Lung microvascular endothelial cell (primary cell): ENCODE results near the gene GLDN. TPM values are rescaled to one million over a fixed set of nuclear protein-coding genes. Genes with fewer than 3 reads are reported as not detected.
A peak's percentile ranks its signal among the peaks of the same experiment; 100 is the strongest.

Source experiments
- DNase-seq, 2 donors: peaks; one replicate each; pipeline versions ENCODE4 v3.0.0 to v3.0.0-alpha.2; 2010; ENCODE audit warnings: low read depth in 2 of 2
- total RNA-seq: library from RNA; depleted of rRNA; stranded (reverse); fragments of >200 nt; gene quantifications from 2 replicates; pipeline ENCODE4 v1.2.1, GENCODE V29; 2014

Gene GLDN
- not detected in 2 replicates for total RNA-seq

DNA sequence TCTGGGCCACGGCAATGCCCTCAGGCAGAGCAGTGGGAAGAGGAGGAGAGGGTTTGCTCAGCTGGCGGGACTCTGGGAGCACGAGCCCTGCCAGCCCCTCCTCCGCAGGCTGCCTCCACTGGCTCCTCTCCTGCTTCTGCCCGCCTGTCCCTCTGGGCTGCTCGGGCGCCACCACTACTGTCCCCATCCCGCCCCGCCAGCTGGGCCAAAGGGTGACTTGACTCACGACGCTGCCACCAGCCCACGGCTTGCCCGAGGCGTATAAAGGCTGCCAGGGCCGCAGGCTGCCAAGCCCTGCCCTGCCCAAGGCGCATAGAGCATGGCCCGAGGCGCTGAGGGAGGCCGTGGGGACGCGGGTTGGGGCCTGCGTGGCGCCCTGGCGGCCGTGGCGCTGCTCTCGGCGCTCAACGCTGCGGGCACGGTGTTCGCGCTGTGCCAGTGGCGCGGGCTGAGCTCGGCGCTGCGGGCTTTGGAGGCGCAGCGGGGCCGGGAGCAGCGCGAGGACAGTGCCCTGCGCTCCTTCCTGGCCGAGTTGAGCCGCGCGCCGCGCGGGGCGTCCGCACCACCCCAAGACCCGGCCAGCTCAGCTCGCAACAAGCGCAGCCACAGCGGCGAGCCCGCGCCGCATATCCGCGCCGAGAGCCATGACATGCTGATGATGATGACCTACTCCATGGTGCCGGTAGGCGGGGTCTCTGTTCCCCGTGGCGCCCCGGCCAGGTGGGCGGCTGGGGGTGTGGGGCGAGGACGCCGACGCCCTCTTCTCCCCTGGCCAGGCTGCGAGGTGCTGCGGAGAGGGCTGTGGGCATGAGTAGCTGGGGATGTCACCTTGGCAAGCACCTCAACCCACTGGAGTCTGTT is at the start of gene GLDN:
Gene GLDN (plus strand): TSS at position 290 of the 861 bp plus-strand sequence. CDS start 30 bp downstream, at position 320.
- peak in 1 of 2 donors; percentile 13 for DNase-seq

DNA sequence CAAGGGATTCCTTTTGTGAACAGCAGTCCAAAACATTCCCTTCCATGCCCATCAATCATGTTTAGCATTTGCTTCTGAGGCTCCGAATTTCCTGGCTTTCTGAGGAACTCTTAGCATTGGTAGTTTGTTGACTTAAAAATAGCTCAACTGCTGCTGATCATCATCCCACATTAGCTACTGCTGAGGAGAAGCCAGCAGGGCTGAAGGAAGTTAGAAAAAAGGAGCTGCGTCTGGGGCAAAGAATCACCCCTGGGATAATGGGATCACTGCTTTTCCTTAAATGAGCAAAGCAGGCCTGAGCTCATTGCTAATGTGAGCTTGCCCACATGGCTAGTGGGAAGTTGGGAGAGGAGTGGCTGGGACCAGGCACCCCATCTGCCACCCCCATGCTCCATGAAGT is 42.8 kb upstream of the GLDN start:
- DNase-seq = no peak

DNA sequence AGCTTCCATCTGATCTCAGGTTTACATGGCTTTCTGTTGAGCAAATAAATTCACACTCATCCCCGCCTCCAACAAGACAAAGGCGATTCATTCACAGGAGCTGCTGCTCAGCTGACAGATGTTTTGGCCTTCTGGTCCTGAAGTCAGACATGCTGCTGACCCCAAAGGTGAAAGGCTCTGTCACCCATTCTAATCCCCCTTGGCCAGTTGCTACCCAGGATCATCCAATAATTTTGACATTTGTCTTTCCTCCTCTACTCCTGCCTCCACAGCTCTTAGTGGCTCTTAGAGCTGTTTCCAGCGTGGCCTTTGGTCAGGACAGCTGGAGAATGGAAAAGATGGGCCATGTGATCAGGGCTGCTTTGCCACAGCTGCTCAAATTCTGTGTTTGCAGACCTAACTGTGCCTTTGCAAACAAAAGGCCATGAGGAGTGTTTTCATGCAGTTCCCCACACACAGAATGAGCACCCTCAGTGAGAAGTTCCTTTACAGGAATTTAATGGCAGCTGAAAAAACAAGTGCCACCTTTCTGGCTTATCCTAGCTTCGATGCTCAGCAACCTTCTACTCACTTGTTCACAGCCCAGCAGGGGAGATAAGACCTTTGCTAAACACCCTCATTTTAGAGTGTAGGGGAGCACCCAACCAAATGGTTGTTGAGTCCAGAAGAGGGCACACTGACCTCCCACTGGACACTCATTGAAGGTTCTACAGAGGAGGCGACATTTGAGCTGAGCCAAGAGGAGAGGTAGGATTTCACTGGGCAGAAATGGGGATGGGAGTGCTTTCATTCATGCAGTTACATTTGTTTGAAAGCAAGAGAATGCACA is 42.1 kb upstream of the GLDN start:
- no peak for DNase-seq

DNA sequence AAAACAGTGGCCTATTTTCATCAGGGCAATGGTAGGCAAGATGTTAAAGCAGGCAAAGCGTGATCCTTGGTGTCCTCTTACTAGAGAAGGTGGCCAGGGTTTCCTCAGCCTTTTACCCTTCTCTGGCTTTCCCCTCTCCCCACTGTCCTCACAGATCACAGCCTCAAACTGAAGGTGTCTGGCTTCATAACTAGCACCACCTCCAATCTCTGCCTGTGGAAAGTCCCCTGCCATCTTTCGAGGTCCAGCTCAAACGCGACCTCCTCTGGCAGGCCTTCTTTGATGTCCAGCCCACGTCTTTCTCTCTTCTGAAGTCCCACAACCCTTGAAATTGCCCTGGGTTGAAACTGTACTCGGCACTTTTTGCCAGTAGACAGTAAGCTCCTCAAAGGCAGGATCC is 39.0 kb upstream of the GLDN start:
- DNase-seq = no peak

DNA sequence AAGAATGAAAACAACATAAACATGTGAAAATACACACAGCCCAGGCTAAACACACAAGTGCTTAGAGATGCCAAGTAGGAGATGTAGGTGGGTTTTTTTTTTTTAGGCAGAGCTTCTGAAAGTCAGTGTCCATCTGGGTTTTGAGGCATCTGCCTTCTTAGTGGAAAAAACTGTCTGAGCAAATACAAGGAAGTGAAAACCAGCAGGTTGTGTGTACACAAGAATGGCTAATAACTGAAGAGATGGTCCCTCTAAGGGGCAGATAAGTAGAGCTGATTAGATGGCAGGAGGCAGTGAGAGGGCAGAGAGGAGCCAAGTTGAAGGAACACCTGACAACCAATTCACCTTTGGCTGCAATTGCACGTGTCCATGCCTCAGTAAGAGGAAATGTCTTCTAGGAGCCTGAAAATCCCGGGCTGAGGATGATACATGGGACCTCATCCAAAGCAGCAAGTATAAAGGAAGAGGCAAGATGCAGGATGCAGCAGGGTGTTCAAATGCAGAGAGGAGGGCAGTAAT is 37.9 kb upstream of the GLDN start:
- DNase-seq = no peak

DNA sequence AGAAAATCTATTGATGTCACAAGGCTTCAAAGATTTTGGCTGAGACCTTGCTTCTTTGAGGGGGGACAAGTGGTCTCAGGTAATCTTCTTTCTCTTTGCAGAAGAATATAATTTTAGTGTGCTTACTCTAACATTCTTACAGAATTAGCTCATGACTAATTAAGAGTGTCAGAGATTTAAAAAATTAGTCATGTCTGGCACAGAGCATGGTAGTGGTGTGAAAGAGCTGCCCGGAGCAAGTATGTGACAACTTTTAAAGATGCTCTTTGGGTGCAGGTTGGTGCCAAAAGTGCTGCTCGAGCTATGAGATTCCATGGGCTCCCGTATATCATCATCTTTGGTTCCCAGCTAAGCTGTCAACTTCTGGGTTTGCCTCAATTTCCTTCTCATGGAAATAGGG is 34.1 kb upstream of the GLDN start:
- DNase-seq = no peak

DNA sequence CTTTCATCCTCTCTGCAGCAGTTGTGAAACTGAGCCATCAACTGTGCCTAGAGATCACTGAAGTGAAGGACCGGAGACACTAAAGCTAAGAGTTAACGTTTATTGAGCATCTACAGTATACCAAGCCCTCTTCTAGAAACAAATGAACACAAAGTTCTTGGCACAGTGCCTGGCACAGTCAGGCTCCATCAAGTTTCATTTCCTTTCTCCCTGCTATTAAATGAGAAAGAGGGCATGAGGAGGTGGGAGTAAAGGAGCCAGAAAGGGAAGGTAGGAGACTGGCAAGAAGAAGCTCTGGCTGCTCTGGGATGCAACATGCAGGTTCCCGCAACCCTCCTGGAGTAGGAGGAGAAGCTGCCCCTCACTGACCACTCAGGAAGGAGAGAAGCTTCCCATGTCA is 33.6 kb upstream of the GLDN start:
- no peak for DNase-seq

DNA sequence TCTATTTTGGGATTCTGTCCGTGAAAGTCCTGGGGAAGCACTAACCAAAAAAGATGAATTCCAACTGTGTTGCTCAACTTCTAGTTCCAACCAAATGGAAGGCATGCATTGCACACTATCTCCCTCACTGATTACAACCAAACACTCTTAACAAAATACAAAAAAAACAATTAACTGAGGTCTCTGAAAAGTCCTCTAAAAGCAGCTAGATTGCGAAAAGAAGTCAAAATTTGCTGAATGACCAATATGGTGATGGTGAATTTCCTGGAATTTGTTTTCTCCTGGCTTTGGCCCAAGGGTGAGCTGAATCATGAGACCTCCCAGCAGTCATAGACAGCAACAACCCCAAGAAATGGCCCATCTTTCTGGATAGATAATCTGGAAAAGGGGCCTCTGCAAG is 31.4 kb upstream of the GLDN start:
- peak in 1 of 2 donors; percentile 21 for DNase-seq

DNA sequence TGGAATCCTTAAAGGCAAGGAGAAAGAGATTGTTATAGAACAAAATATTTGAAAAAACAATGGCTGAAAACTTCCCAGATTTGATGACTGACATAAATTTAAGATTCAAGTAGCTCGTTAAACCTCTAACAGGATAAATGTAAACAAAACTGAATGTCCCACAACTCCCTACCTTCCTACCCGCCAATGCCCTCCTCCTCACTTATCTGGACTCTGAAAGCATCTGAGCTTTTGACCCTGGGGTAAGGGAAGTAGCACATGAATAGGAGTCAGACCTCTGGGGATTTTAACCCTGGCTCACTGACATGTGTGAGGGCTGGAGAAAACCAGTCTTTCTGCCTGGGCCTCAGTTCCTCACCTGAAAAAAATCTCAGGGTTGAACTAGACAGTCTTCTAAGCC is 29.9 kb upstream of the GLDN start:
- no peak for DNase-seq

DNA sequence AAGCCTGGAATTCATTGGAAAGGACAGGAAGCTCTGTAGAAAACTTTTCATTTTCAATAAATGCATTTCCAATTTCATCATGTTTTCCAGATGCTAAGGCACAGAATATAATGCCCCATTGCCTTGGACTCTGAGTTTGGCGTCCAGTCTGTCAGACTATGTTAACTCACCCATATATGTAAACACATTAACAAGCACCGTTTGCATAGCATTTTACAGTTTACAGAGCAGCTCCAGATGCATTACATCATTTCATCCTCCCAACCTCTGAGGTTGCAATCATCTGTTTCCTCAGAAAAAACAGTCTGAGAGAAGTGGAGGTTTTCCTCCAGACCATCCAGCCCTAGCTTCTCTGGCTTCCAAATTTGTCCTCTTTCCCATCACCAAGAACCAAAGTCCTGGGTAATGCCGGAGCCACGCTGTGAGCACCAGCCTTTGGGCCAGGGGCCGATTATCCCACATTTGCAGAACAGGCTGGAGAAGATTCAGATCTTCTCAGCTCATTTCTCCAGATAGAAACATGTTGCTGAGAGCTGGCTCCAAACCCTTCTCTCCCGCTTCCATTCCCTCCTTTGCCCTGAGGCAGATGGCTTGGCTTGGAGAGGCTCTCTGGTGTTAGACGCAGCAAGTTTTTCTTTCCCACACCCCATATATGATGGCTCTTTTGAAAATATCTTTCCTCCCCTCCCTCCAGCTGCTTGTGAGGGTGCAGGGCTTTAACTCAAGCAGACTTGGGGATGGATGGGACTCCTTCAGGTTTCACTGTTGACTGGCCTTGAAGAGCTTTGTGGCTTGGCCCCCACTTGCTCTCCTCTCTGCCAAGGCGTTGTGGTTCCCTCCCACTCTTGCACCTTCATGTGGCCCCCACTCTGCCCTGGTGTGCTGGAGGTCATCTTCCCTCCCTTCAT is 29.0 kb upstream of the GLDN start:
- peak in 1 of 2 donors; percentile 22 for DNase-seq

DNA sequence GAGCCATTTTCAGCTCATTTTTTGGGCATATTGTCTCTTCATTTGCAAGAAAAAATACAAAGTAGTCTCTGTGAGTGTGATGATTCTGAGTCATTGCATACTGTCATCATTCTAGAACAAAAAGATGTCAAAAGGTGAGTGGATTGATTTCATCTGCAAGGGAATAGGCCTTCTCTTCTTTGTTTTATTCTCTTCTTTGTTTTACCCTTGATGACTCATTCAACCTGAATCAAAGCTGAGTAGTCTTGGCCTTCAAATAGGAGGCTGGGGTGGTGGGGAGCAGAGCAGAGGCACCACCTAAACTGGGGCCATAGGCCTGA is 28.4 kb upstream of the GLDN start:
- peak in 1 of 2 donors; percentile 40 for DNase-seq

DNA sequence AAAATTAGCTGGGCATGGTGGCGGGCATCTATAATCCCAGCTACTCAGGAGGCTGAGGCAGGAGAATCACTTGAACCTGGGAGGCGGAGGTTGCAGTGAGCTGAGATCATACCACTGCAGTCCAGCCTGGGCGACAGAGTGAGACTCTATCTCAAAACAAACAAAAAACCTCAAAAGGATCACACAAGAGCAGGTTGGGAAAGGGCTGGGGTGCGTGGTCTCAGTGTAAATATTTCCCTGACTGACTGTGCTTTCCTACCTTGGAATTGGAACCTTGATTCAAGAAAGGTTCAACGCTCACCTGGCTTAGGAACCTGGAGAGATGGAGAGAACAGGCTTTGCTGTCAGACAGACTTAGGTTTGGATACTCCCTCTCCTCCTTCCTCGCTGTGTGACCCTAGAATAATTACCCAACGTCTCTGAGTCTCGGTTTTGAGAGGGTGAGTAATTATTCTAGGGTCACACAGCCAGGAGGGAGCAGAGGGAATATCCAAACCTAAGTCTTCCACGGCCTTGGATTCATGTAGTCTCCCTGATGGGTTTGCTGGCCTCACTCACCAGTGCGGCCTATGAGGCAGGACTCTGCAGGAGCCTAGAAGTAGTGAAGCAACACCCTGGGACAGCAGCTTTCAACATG is 27.7 kb upstream of the GLDN start:
- DNase-seq = no peak

DNA sequence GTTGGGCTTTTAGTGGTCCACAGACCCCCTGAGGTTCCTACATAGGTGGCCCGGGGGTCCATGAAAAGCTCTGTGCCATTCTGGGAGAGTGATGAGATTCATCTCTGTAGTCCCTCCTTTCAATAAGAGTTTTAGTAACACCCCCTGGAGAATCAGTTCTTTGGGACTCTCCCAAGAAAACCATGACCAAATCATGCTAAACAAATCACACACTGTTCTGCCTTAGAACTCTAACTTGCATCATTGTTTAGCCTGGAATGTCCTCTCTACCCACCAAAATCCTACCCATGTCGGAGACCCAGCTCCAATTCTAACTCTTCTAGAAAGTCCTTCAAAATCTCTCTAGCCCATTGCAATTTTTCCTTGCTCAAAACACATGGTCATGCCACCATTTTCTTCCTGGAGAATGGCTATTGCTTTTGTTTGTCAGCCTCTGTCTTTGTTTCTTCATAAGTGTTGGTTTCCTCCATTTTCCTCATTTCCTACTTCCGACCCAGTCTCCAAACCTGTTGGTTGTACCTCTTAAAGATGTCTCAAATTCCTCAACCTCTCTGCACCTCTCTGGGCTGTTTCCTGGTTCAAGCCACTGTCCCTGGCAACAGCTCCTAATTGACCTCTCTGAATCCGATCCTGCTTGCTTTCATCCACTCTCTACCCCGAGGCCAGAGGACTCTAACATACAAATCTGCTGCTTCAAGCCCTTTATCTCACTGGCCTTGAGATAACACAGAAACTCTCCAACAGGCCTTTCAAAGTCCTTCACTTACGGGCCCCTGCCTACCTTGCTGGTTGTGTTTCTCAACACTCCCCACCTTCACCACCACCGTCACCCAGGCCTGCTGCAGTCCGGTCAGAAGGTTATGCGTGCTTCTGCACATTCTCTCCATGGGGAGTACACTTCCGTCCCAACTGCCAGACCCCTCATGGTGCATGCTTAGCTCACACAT is 26.8 kb upstream of the GLDN start:
- DNase-seq = no peak

DNA sequence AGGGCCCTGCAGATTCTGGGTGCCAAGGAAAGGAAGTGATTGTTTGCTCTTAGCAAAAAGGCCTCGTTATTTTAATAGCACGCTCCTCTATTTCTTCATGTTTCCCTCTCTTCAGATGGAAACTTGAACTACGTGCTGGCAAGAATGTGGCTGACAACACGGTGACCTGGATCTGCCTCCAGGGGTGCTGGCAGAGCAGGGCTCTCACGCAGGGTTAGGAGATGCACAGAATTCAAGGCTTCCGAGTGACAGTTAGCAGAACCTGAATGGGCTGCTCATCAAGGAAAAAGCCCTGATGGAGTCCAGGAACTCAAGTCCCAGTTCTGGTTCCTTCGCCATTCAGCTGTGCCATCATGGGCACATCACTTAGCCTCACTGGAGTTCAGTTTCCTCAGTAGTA is 25.7 kb upstream of the GLDN start:
- no peak for DNase-seq

DNA sequence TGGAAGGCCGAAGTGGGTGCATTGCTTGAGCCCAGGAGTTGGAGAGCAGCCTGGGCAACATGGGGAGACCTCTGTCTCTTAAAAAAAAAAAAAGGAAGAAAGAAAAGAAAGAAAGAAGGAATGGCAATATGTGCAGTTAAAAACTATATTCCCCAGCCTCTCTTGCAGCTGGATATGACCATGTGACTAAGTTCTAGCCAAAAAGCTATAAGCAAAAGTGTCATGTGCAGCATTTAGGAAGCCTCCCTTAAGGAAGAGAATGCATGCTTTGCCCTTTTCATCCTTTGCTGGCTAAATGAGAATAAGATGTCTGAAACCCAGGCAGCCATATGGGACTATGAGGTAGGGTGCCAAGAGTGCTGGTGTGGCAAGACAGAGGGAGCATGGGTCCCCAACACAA is 24.8 kb upstream of the GLDN start:
- no peak for DNase-seq

DNA sequence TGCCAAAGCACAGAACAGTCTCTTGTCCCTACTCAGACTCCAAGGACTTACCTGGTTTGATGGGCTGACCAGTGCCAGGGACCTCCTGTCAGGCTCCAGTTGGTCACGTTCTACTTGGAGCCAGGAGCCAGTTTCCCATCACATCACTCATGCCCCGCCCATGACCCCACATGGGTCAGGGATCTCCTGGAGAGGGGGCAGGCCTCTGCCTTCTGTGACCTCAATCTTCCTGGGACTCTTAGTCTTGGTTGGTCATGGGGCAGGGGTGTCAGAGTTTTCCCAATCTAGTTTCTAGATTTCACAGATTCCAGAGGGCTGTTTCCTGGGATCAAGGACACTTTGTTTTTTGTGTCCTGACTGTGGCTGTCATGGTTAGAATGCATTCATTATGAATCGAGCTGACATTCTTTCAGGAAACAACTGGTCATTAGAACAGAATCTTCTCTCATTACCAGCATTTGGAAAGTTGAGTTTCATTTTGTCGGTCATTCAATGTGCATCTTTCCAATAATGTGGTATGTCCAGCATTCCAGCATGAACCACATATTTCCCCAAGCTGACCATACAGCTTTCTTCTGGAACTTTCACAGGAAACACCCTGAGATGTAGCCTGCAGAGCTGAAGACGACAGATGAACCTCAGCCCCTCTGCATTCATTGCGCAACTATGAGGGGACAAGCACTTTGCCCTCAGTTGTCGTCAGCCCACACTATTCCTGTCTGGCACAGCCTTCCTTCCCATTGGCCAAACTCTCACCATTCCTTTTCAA is 22.9 kb upstream of the GLDN start:
- DNase-seq = no peak

DNA sequence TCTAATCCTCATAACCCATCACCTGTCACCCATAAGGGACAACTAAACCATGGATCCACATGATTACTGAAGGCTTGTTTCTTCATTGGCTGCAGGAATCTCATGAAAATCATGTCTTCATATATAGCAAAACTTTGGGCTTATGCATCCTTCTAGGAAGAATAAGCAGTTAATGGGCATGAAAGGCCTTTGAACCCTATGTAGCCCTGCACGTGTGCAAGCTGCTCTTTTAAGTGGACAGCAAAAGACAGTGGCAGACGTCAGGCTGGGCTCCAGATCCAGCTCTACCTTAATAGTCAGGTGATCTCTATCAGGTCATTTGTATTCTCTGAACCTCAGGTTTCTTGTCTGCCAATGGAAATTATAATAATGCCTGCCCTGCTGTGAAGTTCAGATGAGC is 21.9 kb upstream of the GLDN start:
- DNase-seq = no peak

DNA sequence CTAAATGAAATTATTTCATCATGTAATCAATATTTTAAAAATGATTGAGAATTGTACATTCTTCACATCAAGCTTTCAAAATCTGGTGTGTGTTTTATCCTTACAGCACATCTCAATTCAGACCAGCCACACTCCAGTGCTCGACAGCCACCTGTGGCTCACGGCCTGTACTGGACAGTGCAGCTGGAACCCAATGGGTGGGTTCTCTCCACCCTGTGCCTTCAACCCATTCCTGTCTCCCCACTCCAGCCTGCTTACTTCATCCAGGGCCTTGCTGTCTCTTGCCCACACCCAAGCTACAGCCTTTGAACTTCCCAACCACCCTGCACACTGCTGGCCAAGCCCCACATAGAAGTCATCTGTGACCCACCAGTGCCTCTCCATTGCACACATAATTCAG is 20.6 kb upstream of the GLDN start:
- DNase-seq = no peak

DNA sequence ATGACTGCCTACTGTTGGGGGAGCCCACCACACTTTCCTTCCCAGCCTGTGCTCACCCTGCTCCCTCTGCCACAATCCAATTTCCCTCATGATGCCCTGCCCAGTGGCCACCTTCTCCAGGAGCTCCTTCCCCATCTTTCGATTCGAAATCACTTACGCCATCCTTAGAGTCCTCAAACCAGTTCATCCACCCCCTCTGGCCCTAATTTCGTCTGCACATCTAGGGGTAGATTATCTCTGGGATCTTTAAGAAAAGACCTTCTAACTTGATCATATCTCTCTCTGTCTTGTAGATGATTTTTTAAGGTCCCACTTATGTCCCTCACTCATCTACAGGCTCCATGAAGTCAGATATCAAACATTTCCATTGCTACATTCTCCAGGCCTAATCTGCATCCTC is 20.1 kb upstream of the GLDN start:
- DNase-seq = no peak
